Measurements from ENCODE around the gene FJX1. TPM values are rescaled to one million over a fixed set of nuclear protein-coding genes. Genes with fewer than 3 reads are reported as not detected.
A peak's percentile ranks its signal among the peaks of the same experiment; 100 is the strongest.

Gene FJX1
- total RNA-seq, 6 experiments from 2014 or later = 0.79 to 4.2 (median 1.3) TPM

- Histone ChIP-seq H3K36me3 (no peaks in the 10 kb centered on the region), H3K9me3 (no peaks in the 10 kb centered on the region), H3K4me1 (peaks cover 0 to 17% (median 4%) of the 10 kb centered on the region in 4 donors), H3K4me3 (no peak overlapping the region), H3K27ac (no peak overlapping the region), H3K27me3 (peaks cover 0 to 5% of the 10 kb centered on the region in 2 donors)
- TF ChIP-seq CTCF (IDR thresholded peaks at IDR 0.05) = no peak
- TF ChIP-seq POLR2A (IDR thresholded peaks at IDR 0.05) = no peak
- intact Hi-C loops (cut with DNase I) = loop anchor here (5.0 to 10.0 kb wide), 5 partner anchors 200 to 650 kb away; no protein-coding TSS in a partner anchor
- DNase-seq = no peak
- 27% methylated on average over 1 of the region's 1 CpG for WGBS (ENCODE audit: insufficient coverage, low coverage, low lambda C conversion rate, missing lambda C conversion rate)
- ATAC-seq = no peak
Measured at GRCh38 chr11:35614939-35615569, 3.2 kb upstream of the FJX1 start.

GRCh38 chr11:35615921-35616900, 2.0 kb upstream of the FJX1 start:
- WGBS (ENCODE audit: insufficient coverage, low coverage, low lambda C conversion rate, missing lambda C conversion rate) = 20% methylated on average over 8 of the region's 8 CpGs

GRCh38 chr11:35617316-35617686, 959 bp upstream of the FJX1 start:
- DNase-seq = no peak
- Histone ChIP-seq H3K27ac (no peak overlapping the region), H3K4me1 (peaks cover 0 to 22% (median 4%) of the 10 kb centered on the region in 4 donors), H3K36me3 (no peaks in the 10 kb centered on the region), H3K4me3 (no peak overlapping the region), H3K9me3 (no peaks in the 10 kb centered on the region), H3K27me3 (peaks cover 0 to 5% of the 10 kb centered on the region in 2 donors)
- TF ChIP-seq CTCF (IDR thresholded peaks at IDR 0.05) = no peak
- no peak for TF ChIP-seq POLR2A (IDR thresholded peaks at IDR 0.05)
- no peak for ATAC-seq
- intact Hi-C loops (cut with DNase I) = loop anchor here (5.0 to 10.0 kb wide), 5 partner anchors 198 to 648 kb away; no protein-coding TSS in a partner anchor
- WGBS (ENCODE audit: insufficient coverage, low coverage, low lambda C conversion rate, missing lambda C conversion rate) = 57% methylated on average over 7 of the region's 7 CpGs

More at GRCh38 chr11:35615921-35616900, 2.0 kb upstream of the FJX1 start:
- Histone ChIP-seq H3K4me3 (no peak overlapping the region), H3K9me3 (no peaks in the 10 kb centered on the region), H3K4me1 (peaks cover 0 to 22% (median 4%) of the 10 kb centered on the region in 4 donors), H3K27ac (no peak overlapping the region), H3K27me3 (peaks cover 0 to 5% of the 10 kb centered on the region in 2 donors), H3K36me3 (no peaks in the 10 kb centered on the region)
- intact Hi-C loops (cut with DNase I) = loop anchor here (5.0 to 10.0 kb wide), 5 partner anchors 199 to 649 kb away; no protein-coding TSS in a partner anchor
- DNase-seq (no peak), ATAC-seq (peak; percentile 19 to 50 (median 50))
- TF ChIP-seq POLR2A (IDR thresholded peaks at IDR 0.05) (no peak), CTCF (IDR thresholded peaks at IDR 0.05) (peak; percentile 70 to 82 (median 77))

- peaks cover 0 to 22% (median 4%) of the 10 kb centered on the region in 4 donors for H3K4me1 ChIP-seq
- H3K36me3 ChIP-seq = no peaks in the 10 kb centered on the region
- ATAC-seq = peak; percentile 25 to 59 (median 54)
- TF ChIP-seq CTCF (IDR thresholded peaks at IDR 0.05) (peak in 1 of 4 donors; percentile 18), POLR2A (IDR thresholded peaks at IDR 0.05) (no peak)
- H3K9me3 ChIP-seq = no peaks in the 10 kb centered on the region
- peak overlapping the region; percentile 41 to 83 (median 45) for H3K27ac ChIP-seq
- DNase-seq = peak; percentile 49 to 50 (median 49)
- H3K27me3 ChIP-seq = peaks cover 0 to 5% of the 10 kb centered on the region in 2 donors
- H3K4me3 ChIP-seq = peak overlapping the region; percentile 39 to 60 (median 45)
- intact Hi-C loops (cut with DNase I) = loop anchor here (5.0 to 10.0 kb wide), 5 partner anchors 196 to 646 kb away; no protein-coding TSS in a partner anchor
- no CpG with 5 or more reads among the region's 91 CpGs for WGBS (ENCODE audit: insufficient coverage, low coverage, low lambda C conversion rate, missing lambda C conversion rate)
Measured at GRCh38 chr11:35618497-35619115, 346 bp downstream of the FJX1 start.
